ENCODE measurements around the gene FKBP4. TPM values are rescaled to one million over a fixed set of nuclear protein-coding genes. Genes with fewer than 3 reads are reported as not detected.

FKBP4 gene
- total RNA-seq, 2 donors from 2014 or later = 130 to 134 TPM

DNA sequence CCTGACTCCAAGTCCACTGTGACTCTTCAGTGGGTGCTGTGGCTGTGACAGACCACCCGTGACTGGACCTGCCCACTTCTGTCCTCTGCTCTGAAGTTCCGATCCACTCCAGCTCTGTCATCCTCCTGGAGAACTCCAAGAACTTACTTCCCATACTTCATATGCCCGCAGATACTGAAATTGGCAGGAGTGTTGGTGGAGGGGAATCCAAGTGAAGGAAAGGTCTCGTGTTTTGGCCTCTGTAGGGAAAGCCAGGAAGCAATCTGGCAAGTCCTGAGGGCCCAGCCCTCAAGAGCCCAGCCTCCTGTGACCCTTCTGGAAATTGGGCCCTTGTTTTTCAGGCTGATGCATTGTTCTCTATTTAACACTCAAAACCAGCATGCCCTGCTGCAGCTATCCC, 22.4 kb upstream of the FKBP4 start:
- Mint-ChIP-seq H3K36me3 (no peaks in the 10 kb centered on the region), H3K9me3 (no peaks in the 10 kb centered on the region), H3K27ac (no peak overlapping the region)
- no peak for ATAC-seq
- no peak for DNase-seq (ENCODE audit: low spot score in 2 of 2)

DNA sequence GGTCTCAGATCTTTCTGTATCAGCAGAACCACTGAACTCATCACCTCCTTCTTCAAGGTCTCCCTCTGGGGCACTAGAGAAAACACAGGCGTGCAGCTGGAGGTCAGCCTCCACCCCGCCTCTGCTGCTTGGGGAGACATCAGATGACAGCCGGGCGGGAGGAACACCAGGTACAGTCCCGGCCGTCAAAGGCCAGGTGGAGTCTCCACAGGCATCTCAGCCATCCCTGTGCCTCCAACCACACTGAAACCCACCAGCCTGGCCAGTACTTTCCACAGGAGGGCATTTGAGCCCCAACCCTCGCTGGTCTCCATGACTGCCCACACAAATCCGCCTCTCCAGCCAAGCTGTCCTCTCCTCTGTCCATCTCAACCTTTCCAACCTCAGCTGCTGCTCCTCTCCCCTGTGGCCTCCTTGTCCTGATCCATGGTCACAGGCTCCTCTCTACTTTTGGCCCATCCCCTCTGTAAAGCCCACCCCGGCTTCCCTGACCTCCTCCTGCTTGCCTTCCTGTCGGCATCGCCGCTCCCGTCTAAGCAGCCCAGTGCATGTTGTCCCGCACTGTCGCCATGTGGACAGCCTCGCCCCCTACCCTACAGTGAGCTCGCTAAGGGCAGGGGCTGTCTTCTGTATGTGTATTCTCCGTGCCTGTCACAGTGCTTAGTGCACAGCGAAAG, 21.4 kb upstream of the FKBP4 start:
- ATAC-seq (no peak), DNase-seq (ENCODE audit: low spot score in 2 of 2) (no peak)
- Mint-ChIP-seq H3K36me3 (no peaks in the 10 kb centered on the region), H3K27ac (no peak overlapping the region), H3K9me3 (no peaks in the 10 kb centered on the region)

DNA sequence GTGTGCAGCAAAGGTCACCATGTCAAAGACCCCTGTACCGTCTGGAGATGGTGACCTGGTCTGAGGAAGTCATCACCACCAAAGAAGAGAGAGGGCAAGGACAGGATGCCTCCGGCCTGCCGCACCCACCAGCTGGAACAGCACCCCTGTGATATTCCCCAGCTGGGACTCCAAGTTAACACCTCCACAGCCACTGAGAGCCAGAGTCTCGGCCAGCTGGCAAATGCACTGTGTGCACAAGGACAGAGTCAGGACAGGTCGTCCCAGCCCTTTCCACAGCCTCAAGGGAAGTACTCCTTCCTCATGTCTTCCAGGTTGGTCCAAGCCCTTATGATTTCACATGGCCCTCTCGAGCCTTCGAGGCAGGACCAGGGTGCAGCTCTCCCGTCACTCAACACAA, 19.3 kb upstream of the FKBP4 start:
- Mint-ChIP-seq H3K9me3 (no peaks in the 10 kb centered on the region), H3K27ac (no peak overlapping the region), H3K36me3 (no peaks in the 10 kb centered on the region)
- DNase-seq (ENCODE audit: low spot score in 2 of 2) (no peak), ATAC-seq (no peak)

DNA sequence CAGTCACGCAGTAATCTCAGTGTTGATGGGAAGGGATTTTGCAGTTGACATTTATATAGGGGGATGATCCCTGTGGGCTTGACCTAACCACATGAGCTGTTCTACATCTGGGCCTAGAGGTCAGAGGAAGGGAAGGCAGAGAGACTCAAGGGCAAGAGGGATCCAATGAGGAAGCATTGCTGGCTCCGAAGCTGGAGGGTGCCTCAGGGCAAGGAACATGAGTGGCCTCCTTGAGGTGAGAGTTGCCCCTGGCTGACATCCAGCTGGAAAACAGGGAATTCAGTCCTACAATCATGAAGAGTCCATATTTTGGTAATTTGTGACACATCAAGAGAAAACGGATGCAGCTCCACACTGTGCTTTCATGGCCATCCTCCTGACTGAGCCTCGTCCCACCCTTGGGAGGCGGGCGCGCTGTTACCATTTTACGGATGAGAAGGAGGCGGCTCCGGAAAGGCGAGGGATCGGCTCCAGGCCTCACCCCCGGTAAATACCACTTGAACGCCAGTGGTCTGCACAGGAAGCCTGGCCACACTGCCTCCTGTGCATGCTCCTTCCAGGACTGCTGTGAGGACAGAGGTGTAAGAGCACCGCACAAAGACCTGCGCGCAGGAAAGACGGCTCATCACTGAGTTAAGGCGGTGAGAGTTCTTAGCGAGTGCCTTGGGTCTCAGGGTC, 18.5 kb upstream of the FKBP4 start:
- H3K36me3 Mint-ChIP-seq = no peaks in the 10 kb centered on the region
- ATAC-seq (no peak), DNase-seq (ENCODE audit: low spot score in 2 of 2) (no peak)
- no peaks in the 10 kb centered on the region for H3K9me3 Mint-ChIP-seq
- H3K27ac Mint-ChIP-seq = peak overlapping the region in 1 of 2 donors; percentile 6

DNA sequence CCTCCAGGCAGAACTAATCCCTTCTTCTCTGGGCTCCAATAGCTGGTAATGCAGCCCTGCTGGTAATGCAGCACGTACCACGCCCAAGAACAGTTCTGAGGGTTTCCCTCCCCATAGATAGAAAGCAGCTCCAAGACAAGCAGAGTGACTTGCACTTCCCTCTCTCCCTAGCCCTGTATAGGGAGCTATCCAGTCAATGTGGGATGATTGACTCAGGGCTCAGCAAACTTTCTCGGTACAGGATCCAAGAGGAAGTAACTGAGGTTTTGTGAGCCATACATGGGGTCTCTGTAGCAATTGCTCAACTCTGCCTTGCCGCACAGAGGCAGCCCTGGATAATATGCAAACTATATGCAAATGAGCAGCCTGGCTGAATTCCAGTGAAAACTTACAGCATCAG, 15.5 kb upstream of the FKBP4 start:
- H3K27ac Mint-ChIP-seq = no peak overlapping the region
- DNase-seq (ENCODE audit: low spot score in 2 of 2) = no peak
- H3K36me3 Mint-ChIP-seq = no peaks in the 10 kb centered on the region
- ATAC-seq = no peak
- H3K9me3 Mint-ChIP-seq = no peaks in the 10 kb centered on the region

DNA sequence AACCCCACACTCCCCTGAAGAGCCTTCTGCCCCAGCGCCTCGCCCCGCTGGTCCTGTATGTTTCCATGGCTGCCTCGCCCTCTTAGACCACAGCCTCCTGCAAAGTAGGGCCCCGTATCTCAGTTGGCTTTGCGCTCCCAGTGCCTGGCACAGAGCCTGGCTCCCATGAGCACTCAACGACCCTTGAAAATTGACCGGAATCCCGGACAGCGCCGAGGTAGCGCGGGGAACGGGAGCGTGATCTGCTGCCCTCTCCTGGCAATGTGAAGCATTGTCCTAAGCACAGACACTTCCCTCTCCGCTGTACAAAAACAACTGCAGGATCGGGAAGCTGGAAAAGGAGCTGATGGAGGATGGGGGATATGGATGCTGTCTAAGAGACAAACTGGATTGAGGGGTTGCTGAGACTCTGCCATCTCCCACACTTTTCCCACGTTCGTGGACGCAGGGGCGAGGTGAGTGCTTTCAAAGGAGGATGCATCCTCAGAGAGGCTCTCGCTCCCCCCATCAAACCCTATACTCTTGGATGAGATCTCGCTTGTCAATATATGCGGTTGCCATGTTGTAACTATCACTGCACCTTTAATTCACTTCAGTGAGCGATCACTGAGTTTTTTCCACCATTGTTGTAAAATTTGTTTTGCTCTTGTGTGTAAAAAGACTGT, 10.7 kb upstream of the FKBP4 start:
- H3K36me3 Mint-ChIP-seq = no peaks in the 10 kb centered on the region
- DNase-seq (ENCODE audit: low spot score in 2 of 2) (peak; percentile 57 to 62), ATAC-seq (peak; percentile 89 to 93)
- peak overlapping the region in 1 of 2 donors; percentile 31 for H3K27ac Mint-ChIP-seq
- H3K9me3 Mint-ChIP-seq = no peaks in the 10 kb centered on the region

DNA sequence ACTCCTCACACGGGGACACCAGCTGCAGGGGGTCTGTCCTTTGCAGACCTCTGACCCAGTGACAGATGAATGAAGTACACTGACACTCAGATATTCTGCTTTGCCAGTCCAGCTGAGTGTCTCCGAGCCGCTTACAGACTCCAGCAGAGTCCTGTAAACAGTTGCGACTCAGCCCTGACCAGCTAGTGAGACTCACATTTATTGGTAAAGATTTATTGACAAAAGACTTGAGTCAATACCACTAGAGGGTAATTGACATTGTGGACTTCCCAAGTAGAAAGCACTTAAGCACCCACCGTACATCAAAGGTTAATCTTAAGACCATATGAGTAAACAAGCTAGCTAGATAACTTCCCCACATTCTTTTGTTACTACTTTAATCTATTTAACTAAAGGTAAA, 9.8 kb upstream of the FKBP4 start:
- Mint-ChIP-seq H3K36me3 (no peaks in the 10 kb centered on the region), H3K27ac (no peak overlapping the region), H3K9me3 (no peaks in the 10 kb centered on the region)
- DNase-seq (ENCODE audit: low spot score in 2 of 2) (no peak), ATAC-seq (no peak)

DNA sequence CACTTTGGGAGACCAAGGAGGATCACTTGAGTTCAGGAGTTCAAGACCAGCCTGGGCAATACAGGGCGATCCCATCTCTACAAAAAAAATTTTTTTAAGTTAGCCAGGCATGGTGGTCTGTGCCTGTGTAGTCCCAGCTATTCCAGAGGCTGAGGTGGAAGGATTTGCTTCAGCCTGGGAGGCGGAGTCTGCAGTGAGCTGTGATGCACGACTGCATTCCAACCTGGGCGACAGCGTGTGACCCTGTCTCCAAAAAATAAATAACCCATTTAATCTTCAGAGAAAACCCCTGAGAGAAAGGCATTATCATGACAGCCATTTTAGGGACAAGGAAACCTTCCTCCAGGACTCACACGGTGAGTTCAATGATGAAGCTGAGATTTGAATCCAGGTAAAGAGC, 3.7 kb upstream of the FKBP4 start:
- no peak for ATAC-seq
- H3K27ac Mint-ChIP-seq = no peak overlapping the region

DNA sequence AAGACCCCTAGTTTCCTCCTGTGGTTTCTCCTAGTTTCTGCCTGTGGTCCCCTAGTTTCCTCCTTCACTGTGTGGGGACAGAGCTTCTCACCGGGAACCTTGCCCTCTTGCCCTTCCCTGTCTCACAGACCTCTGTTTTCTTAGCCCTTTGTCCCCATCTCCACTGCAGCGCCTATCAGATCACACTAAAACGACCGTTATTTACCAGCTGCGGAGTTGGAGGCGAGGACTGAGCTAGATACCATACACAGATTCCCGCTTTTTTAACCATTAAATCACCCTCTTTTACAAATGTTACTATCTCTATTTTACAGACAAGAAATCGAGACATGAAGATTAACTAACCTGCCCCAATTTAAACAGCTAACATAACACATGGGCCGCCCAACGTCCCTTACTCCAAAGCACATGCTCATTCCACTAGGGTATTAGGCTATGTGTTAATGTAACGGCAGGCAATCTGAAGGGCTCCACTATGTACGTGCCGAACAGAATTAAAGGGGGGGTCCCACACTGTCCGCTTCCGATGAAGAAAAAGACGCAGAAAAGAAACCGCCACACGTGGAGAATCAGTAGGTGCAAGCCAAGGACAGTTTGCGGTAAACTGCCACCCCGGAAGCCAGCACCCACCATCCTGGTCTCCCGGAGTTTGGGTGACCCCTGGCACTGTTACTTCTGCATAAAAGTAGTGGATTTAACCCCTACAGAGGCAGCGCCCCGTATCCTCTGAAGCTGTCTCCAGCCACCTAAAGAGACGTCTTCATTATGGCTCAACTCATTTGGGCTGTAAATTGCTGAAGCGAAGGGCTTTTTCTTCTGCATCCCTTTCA, 1.9 kb upstream of the FKBP4 start:
- ATAC-seq = no peak
- Mint-ChIP-seq H3K27ac (no peak overlapping the region), H3K9me3 (no peaks in the 10 kb centered on the region), H3K36me3 (peaks cover 18 to 20% of the 10 kb centered on the region in 2 donors)
- DNase-seq (ENCODE audit: low spot score in 2 of 2) = no peak

More for the DNA sequence above, 3.7 kb upstream of the FKBP4 start:
- H3K9me3 Mint-ChIP-seq = no peaks in the 10 kb centered on the region
- DNase-seq (ENCODE audit: low spot score in 2 of 2) = no peak
- H3K36me3 Mint-ChIP-seq = peaks cover 1 to 2% of the 10 kb centered on the region in 2 donors

DNA sequence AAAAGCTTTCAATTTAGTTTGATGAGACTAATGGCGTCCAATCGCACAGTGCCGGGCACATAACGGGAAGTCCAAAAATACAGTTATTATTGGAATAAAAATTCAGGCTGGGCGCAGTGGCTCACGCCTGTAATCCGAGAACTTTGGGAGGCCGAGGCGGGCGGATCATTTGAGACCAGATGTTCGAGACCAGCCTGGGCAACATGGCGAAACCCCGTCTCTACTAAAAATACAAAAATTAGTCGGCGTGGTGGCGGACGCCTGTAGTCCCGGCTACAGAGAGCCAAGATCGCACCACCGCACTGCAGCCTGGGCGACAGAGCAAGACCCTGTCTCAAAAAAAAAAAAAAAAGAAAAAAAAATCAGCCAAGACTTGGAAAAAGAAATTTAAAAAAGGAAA, 1.2 kb upstream of the FKBP4 start:
- Mint-ChIP-seq H3K27ac (peak overlapping the region in 1 of 2 donors; percentile 37), H3K9me3 (no peaks in the 10 kb centered on the region), H3K36me3 (peaks cover 25 to 27% of the 10 kb centered on the region in 2 donors)
- DNase-seq (ENCODE audit: low spot score in 2 of 2) (no peak), ATAC-seq (no peak)

DNA sequence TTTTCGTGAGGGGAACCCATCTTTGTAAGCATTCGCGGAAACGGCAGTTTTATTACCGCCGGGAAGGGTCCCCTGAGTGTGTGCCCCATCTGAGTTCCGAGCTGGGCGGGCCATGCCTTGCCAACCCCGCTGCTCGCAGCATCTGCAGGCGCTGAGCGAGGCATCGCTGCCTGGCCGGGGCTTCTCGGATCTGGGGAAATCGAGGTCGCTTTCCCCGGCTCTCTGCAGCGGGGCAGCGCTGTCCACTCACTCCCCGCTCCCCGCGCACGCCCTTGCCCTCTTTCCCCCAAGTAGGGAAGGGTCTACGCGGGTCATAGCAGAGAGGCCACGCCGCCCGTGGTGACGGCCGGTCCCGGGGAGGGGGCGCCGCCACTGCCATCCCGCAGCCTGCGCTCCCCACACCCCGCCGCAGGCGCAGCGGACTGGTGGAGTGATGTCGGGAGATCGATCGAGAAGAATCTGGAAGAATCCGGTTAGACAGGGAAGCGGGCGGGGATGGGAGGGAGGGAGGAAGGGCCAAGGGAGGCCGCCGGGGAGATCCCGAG, 507 bp upstream of the FKBP4 start:
- peak; percentile 19 to 26 for ATAC-seq
- peaks cover 27 to 30% of the 10 kb centered on the region in 2 donors for H3K36me3 Mint-ChIP-seq
- DNase-seq (ENCODE audit: low spot score in 2 of 2) = peak in 1 of 2 donors; percentile 20
- no peaks in the 10 kb centered on the region for H3K9me3 Mint-ChIP-seq
- H3K27ac Mint-ChIP-seq = peak overlapping the region in 1 of 2 donors; percentile 37

DNA sequence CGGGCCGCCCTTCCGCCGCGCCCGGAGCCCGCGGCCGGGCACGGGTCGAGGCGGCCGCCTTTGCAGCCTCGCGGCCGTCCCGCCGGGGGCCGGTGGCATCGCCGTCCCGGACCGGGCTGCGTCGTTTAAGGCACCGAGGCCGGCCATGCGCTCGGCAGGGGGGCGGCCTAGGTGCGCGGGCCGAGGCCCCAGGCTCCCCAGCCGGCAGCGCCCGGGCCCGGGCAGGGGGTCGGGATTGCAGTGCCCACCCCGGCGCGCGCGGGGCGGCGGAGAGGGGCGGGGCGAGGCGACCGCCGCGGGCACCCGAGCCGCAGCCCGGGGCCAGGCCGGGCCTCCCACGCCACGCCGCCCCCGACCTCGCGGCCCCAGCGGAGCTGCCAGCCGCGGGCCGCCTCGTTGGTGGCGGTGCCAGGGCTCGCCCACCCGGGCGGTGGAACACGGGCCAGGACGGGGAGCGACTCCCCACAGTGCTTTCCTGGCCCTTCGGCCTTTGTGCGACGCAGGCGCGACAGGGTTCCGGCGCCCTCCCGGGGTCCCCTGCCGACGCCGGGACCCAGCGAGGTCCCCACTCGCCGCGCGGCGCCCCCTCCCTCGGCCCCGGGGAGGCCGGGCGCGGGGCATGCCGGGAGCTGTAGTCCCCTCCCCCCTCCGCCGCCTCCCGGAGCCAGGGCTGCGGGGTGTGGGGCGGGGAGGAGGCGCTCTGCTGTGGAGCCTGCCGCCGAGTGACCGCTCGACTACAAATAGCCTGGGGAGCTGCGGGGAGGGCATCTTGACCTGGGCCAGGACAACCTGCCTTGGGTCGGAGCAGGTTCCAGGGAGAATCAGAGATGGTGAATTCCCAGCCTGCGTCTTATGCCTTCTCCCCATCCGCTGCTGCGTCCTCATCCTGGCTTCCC, 769 bp downstream of the FKBP4 start:
- peak; percentile 73 to 75 for ATAC-seq
- peak; percentile 74 to 77 for DNase-seq (ENCODE audit: low spot score in 2 of 2)
- Mint-ChIP-seq H3K36me3 (peaks cover 30 to 38% of the 10 kb centered on the region in 2 donors), H3K27ac (peak overlapping the region; percentile 83 to 86), H3K9me3 (no peaks in the 10 kb centered on the region)

DNA sequence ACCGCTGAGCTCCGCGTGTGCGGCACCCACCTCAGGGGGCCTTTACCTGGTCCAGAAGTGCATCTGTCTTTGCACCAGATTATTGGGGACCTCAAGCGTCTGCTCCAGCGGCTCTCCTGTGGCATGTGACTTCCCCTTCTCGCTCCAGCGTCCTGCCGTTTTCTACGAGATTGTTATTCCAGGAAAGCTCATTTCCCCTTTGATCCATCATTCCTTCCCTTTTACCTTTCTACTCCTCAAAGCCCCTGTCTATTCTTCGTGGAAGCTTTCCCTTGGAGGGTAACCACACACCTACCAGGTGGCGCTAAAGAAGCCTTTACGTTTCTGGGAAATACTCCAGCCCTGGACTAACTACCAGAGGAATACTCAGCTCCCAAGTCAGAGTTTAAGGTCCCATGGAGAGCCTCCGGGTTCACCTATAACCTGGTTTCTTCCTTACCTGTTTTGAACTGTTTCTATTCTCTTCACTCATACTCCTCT, 1.5 kb downstream of the FKBP4 start:
- no peaks in the 10 kb centered on the region for H3K9me3 Mint-ChIP-seq
- DNase-seq (ENCODE audit: low spot score in 2 of 2) = no peak
- peak overlapping the region; percentile 83 to 86 for H3K27ac Mint-ChIP-seq
- peaks cover 30 to 38% of the 10 kb centered on the region in 2 donors for H3K36me3 Mint-ChIP-seq
- ATAC-seq = no peak

DNA sequence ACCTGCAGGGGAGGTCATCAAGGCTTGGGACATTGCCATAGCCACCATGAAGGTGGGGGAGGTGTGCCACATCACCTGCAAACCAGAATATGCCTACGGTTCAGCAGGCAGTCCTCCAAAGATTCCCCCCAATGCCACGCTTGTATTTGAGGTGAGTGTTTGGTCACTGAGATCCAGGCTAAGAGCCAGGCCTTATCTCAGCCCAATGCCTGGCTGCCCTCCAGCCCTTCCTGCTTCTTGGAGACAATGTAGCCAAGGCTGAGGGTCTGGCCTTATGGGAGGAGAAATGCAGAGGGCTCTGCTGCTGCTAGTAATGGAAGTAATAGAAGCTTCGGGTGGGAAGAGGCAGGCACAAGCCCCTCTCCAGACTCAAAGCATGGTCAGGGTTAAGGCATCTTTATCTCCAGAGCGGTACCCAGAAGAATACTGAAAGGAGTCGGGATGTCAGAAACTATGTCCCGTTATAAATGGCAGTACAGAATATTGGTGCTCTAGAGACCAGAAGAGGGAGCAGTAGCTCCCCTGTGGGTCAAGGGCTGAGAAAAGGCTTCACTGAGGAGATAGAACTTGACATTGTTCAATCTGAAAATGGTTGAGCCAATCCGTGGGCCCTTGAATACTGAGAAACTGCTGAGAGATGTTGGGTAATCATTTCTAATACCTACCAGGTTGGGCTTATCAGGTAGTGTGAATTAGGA, 3.1 kb downstream of the FKBP4 start:
- ATAC-seq = no peak
- Mint-ChIP-seq H3K9me3 (no peaks in the 10 kb centered on the region), H3K36me3 (peaks cover 38 to 39% of the 10 kb centered on the region in 2 donors), H3K27ac (peak overlapping the region; percentile 60 to 86)
- no peak for DNase-seq (ENCODE audit: low spot score in 2 of 2)

DNA sequence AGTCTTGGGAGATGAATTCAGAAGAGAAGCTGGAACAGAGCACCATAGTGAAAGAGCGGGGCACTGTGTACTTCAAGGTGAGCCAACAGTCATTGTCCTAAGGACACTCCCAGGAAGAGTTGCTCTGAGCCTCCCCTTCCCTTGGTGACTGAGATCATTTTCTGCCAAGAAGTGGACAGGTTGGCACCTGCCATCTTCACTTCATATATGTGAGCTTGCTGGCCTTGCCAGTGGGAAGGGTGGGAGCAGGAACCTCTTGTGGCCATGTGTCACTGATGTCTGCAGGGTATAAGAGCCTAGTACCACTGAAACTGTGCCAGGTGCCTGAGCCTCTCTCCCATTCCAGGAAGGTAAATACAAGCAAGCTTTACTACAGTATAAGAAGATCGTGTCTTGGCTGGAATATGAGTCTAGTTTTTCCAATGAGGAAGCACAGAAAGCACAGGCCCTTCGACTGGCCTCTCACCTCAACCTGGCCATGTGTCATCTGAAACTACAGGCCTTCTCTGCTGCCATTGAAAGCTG, 5.3 kb downstream of the FKBP4 start:
- Mint-ChIP-seq H3K9me3 (no peaks in the 10 kb centered on the region), H3K27ac (peak overlapping the region; percentile 48 to 56), H3K36me3 (peaks cover 38 to 39% of the 10 kb centered on the region in 2 donors)
- DNase-seq (ENCODE audit: low spot score in 2 of 2) = no peak
- ATAC-seq = no peak

Measured in activated naive CD4-positive, alpha-beta T cell treated with anti-CD3 and anti-CD28 coated beads, Interleukin-2, amount 50 U/mL, for 72 hours (primary cell).